ENCODE data around the gene ALDH1A3. TPM values are rescaled to one million over a fixed set of nuclear protein-coding genes. Genes with fewer than 3 reads are reported as not detected.

Gene ALDH1A3
- total and polyA plus RNA-seq, 2 of the 4 experiments (the other 2 are of a cell fraction) = 3.1 to 5.0 TPM

DNA sequence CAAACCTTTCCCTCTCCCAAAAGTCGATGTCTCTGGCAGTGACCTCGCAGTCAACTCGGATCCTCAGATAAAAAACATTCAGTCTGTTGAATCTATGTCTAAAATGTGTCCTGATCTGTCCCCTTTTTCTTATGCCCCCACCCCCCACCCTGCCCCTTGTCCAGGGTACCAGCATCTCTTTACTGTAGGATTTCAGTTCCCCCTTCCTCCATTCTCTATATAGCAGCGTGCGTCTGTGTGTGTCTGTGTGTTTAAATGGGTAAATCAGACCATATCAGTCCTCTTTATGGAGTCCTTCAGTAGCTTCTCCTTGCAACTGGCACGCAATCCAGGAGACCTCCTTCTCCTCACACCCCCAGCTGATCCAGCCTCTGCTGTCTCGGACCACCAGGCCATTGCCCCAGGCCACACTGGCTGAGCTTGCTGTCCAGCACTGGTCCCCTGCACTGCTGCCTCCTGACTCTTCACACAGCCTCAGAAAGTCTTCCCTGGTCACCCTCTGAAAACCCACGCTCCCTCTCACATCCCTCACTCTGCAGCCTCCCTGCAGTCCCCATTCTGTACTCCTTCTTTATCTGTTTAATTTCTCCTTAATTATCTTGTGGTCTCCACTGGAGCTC, 41.0 kb downstream of the ALDH1A3 start:
- in situ Hi-C loops (cut with MboI; ENCODE audit: low sequenced_read_pairs) = loop anchor here (25.0 kb wide), 1 partner anchor 342 kb away; the partner anchor contains the start of gene CHSY1
- no peaks in the 10 kb centered on the region for H3K9me3 ChIP-seq (ENCODE audit: control insufficient read depth, insufficient read depth, low read length)
- intact Hi-C loops (cut with micrococcal nuclease) = no loop called here
- ATAC-seq (ENCODE audit: low read depth) = no peak
- peak overlapping the region; percentile 85 for H3K23ac ChIP-seq (ENCODE audit: low read depth, low read length)
- no peak overlapping the region for H4K8ac ChIP-seq (ENCODE audit: low read depth in 2 of 2, low read length in 2 of 2)
- no TSS peak for BruUV-seq (replicated peaks)
- H2BK15ac ChIP-seq (ENCODE audit: low read depth, low read length) = no peak overlapping the region
- H2BK20ac ChIP-seq (ENCODE audit: low read depth, low read length) = no peak overlapping the region
- no peak overlapping the region for H2BK120ac ChIP-seq (ENCODE audit: low read depth, low read length)
- DNase-seq = no peak
- peak overlapping the region; percentile 42 for H2AK9ac ChIP-seq (replicated peaks; ENCODE audit: low read depth, low read length, poor library complexity)
- H3K9me1 ChIP-seq (ENCODE audit: insufficient read depth, low read length) = 0 out of 2 replicates have a peak, but pooled peaks cover 4% of the 10 kb centered on the region
- H3K9ac ChIP-seq (ENCODE audit: low read depth, low read length) = no peak overlapping the region
- H4K5ac ChIP-seq (ENCODE audit: low read depth, low read length) = no peak overlapping the region
- H4K91ac ChIP-seq (ENCODE audit: insufficient read depth, low read depth, low read length) = no peak overlapping the region
- no peaks in the 10 kb centered on the region for H4K20me1 ChIP-seq (ENCODE audit: insufficient read depth, low read length)
- TF ChIP-seq, protein P1, sequence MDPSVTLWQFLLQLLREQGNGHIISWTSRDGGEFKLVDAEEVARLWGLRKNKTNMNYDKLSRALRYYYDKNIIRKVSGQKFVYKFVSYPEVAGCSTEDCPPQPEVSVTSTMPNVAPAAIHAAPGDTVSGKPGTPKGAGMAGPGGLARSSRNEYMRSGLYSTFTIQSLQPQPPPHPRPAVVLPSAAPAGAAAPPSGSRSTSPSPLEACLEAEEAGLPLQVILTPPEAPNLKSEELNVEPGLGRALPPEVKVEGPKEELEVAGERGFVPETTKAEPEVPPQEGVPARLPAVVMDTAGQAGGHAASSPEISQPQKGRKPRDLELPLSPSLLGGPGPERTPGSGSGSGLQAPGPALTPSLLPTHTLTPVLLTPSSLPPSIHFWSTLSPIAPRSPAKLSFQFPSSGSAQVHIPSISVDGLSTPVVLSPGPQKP (IDR thresholded peaks at IDR 0.05; ENCODE audit: borderline replicate concordance, low read depth, low read length) = no peak
- no peak for TF ChIP-seq CHD1 (IDR thresholded peaks at IDR 0.05; ENCODE audit: low read depth, low read length)
- TF ChIP-seq RCOR1 (IDR thresholded peaks at IDR 0.05; ENCODE audit: insufficient replicate concordance, low read length) = no peak
- TF ChIP-seq BHLHE40 (IDR thresholded peaks at IDR 0.05; ENCODE audit: low read depth, low read length) = no peak
- TF ChIP-seq, protein P2, sequence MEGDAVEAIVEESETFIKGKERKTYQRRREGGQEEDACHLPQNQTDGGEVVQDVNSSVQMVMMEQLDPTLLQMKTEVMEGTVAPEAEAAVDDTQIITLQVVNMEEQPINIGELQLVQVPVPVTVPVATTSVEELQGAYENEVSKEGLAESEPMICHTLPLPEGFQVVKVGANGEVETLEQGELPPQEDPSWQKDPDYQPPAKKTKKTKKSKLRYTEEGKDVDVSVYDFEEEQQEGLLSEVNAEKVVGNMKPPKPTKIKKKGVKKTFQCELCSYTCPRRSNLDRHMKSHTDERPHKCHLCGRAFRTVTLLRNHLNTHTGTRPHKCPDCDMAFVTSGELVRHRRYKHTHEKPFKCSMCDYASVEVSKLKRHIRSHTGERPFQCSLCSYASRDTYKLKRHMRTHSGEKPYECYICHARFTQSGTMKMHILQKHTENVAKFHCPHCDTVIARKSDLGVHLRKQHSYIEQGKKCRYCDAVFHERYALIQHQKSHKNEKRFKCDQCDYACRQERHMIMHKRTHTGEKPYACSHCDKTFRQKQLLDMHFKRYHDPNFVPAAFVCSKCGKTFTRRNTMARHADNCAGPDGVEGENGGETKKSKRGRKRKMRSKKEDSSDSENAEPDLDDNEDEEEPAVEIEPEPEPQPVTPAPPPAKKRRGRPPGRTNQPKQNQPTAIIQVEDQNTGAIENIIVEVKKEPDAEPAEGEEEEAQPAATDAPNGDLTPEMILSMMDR (conservative IDR thresholded peaks at IDR 0.05; ENCODE audit: low read depth, low read length) = no peak
- no peak for TF ChIP-seq SMC3 (IDR thresholded peaks at IDR 0.05; ENCODE audit: low read depth, low read length)
- TF ChIP-seq MAZ (IDR thresholded peaks at IDR 0.05; ENCODE audit: borderline replicate concordance, low read depth, low read length) = no peak
- no peak for TF ChIP-seq POLR2A (IDR thresholded peaks at IDR 0.05; ENCODE audit: low read depth, low read length)
- TF ChIP-seq USF2 (IDR thresholded peaks at IDR 0.05; ENCODE audit: low read depth, low read length) = no peak
- no peak for TF ChIP-seq MXI1 (IDR thresholded peaks at IDR 0.05; ENCODE audit: borderline replicate concordance, low read depth, low read length)
- TF ChIP-seq CEBPB (IDR thresholded peaks at IDR 0.05; ENCODE audit: low read depth, low read length) = no peak
- no peak for TF ChIP-seq RFX5 (IDR thresholded peaks at IDR 0.05; ENCODE audit: low read depth, low read length)
- TF ChIP-seq RAD21 (IDR thresholded peaks at IDR 0.05; ENCODE audit: low read length) = no peak
- TF ChIP-seq FOS (IDR thresholded peaks at IDR 0.05; ENCODE audit: low read depth, low read length) = no peak
- TF ChIP-seq NFE2L2 (IDR thresholded peaks at IDR 0.05; ENCODE audit: low read depth, low read length) = no peak
- TF ChIP-seq MAFK (IDR thresholded peaks at IDR 0.05; ENCODE audit: low read depth, low read length) = no peak
- H3K79me1 ChIP-seq (ENCODE audit: low read depth in 1 of 2, low read length in 2 of 2) = peaks cover 16 to 28% of the 10 kb centered on the region in 2 experiments
- H3K27me3 ChIP-seq (ENCODE audit: control insufficient read depth, insufficient read depth, low read length) = no peaks in the 10 kb centered on the region
- no peak overlapping the region for H3K4me3 ChIP-seq (ENCODE audit: insufficient read depth, low read depth, low read length)
- dilution Hi-C loops (cut with HindIII; ENCODE audit: low sequenced_read_pairs, unreplicated experiment) = no loop called here
- ChIA-PET POLR2A (ENCODE audit: unreplicated experiment) (no interaction called here), CTCF (no interaction called here)
- H3K27ac ChIP-seq (ENCODE audit: insufficient read depth, low read length) = no peak overlapping the region
- H3K14ac ChIP-seq (replicated peaks; ENCODE audit: low read depth, low read length) = no peak overlapping the region
- WGBS, 2 experiments (ENCODE audit: extremely low coverage in 2 of 2, insufficient read length in 1 of 2) = 75% methylated on average over 3 of the region's 8 CpGs; no CpG with 5 or more reads in 1 of the 2 experiments
- H2AFZ ChIP-seq (replicated peaks; ENCODE audit: low read length, poor library complexity) = no peak overlapping the region
- H3K4ac ChIP-seq (ENCODE audit: low read depth, low read length) = no peak overlapping the region
- no peak overlapping the region for H2AK5ac ChIP-seq (ENCODE audit: low read depth, low read length)
- H3K4me1 ChIP-seq (ENCODE audit: control insufficient read depth, insufficient read depth, low read length) = no peaks in the 10 kb centered on the region; the same call in 1 of the 2 replicates
- no peak overlapping the region for H3K56ac ChIP-seq (ENCODE audit: extremely low read depth, insufficient read depth, low read length)
- peaks cover 3% of the 10 kb centered on the region for H3K36me3 ChIP-seq (ENCODE audit: control insufficient read depth, insufficient read depth, low read length)
- no peak overlapping the region for H3K4me2 ChIP-seq (ENCODE audit: low read depth, low read length)
- no peak overlapping the region for H3K18ac ChIP-seq (ENCODE audit: low read depth, low read length)
- H2BK5ac ChIP-seq (ENCODE audit: low read depth, low read length, poor library complexity, severe bottlenecking) = no peak overlapping the region

Data from IMR-90 (cell line).